GM18907 (cell line): ENCODE data around the gene CCDC57.

Experiments used
- ATAC-seq: cut with Tn5 transposase; IDR thresholded peaks from one replicate; pipeline ENCODE4 v1.9.1; 2021; ENCODE audit warnings: mild to moderate bottlenecking, moderate library complexity; ENCODE audit not compliant: unreplicated experiment

The CCDC57 gene

DNA sequence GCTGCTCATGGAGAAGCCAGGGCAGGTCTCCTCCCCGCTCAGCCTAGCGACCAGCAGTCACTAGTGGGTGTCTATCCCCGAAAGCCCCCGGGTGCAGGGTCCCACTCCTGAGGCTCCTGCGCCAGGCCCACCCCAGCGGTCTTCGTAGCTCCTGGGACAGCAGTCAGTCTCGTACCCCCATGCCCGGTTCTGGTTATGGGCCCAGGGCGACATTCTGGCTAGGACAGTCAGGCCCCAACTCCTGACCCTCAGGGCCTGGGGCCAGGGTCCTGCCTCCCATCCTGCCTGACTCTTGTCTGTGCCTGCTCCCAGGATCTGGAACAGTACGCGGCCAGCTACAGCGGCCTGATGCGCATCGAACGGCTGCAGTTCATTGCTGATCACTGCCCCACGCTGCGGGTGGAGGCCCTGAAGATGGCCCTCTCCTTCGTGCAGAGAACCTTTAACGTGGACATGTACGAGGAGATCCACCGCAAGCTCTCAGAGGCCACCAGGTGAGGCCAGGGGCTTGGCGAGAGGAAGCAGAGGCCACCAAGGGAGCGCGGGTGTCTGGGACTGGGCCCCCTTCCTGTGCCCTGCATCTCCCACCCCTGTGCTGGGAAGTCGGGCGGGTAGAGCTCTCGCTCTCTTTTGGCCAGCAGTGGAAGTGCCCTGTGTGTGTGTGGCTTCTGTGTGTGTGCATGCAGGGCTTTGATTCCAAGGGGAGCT is 158.9 kb downstream of the CCDC57 start:
- ATAC-seq, result no peak

DNA sequence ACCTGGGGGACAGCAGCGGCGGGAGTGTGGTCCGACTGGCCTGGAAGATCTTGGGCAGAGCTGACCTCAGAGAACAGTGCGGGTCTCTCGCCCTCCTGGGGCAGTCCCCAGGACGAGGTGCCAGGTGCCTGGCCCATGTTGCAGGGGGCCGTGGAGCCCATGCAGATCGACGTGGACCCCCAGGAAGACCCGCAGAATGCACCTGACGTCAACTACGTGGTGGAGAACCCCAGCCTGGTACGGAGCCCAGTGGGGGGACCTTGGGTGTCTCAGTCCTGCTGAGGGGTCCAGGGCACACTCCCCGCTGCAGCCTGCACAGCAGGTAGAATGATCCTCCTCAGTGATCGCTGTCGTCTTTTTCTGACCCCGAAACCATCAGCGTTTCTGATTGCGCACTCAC is 159.5 kb downstream of the CCDC57 start:
- no peak for ATAC-seq

DNA sequence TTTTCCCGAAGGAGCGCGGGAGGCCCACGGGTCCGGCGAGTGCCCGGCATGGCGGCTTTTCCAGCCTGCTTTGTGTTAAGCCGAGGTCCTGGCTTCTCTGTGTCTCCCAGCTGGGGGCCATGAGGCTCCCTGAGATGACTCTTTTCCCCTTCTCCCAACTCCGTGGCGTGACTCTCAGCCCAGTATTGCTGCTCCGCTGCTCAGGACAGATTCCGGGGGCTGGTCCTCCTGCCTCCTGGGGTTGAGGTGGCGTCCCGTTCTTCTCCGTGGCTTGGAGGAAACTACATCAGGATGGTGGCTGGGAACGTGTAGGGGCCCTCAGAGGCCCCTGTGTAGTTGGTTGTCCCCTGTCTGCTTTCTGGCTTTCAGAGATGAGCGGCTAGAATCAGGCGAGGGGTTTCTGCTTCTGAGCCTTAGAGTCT is 160.0 kb downstream of the CCDC57 start:
- ATAC-seq, result no peak

DNA sequence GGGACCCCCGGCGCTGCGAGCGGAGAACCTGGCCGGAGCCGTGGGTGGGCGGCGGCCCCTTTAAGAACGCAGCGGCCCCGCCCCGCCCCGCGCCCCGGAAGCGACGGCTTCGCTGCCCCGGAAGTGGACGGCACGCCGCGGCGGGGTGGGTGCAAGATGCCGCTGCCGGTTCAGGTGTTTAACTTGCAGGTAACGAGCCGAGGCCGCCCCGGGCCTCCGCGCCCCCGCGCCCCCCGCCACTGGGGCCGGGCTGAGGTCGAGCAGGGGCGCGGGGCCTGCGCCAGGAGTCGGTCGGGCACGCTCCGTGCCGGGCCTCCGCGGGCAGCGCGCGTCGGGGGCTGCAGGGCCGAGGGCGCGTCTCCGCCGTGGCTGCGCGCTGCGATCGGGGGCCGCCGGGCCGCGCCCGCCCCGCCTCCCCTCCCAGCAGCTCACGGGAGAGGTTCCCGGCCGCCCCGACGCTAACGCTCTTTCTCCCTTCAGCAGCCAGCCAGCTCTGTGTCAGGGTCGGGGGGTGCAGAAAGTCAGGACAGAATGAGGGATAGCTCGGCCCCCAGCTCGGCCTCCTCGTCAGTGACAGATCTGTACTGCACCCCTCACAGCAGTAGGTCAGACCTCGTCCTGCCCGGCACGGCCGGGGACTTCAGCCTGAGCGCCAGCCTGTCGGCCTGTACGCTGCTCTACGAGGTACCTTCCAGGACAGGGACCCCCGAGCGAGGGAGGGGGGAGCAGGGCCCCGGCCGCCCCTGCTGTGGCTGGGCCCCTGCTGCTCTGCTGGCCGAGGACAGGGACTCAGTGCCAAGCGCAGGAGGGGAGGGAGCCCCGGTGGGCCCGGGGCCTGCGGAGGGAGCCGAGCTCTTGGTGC is 160.6 kb downstream of the CCDC57 start, which contains the start of the genes GPS1 and RFNG:
GPS1 (plus strand) TSS at position 123 of the 862 bp plus-strand sequence; CDS start at position 157, 34 bp downstream.
RFNG (minus strand) TSS at position 36 of the 862 bp plus-strand sequence. CDS start 45 bp downstream, outside the sequence.
- ATAC-seq, result peak; percentile 57
